Measurements from ENCODE around the gene NCAM2. TPM values are rescaled to one million over a fixed set of nuclear protein-coding genes. Genes with fewer than 3 reads are reported as not detected.

NCAM2 gene
- polyA plus RNA-seq, 3 donors = not detected

GRCh38 chr21:21436012-21436534, 437.9 kb downstream of the NCAM2 start:
- no peak for TF ChIP-seq CTCF (IDR thresholded peaks at IDR 0.05)
- WGBS (ENCODE audit: insufficient coverage) = no CpG with 5 or more reads among the region's 1 CpG

GRCh38 chr21:21439761-21440160, 441.6 kb downstream of the NCAM2 start:
- no peak overlapping the region for H3K4me3 Mint-ChIP-seq
- Histone ChIP-seq H3K4me3 (replicated peaks in 1 of 3; ENCODE audit: low read depth in 2 of 3, low read length in 3 of 3) (no peak overlapping the region), H2AFZ (ENCODE audit: insufficient read depth, low read depth, low read length, poor library complexity, severe bottlenecking) (no peak overlapping the region), H3K4me2 (replicated peaks; ENCODE audit: extremely low read depth, low read length, poor library complexity, severe bottlenecking) (no peak overlapping the region), H3K27me3 (ENCODE audit: control insufficient read depth in 2 of 2, insufficient read depth in 2 of 2, low read length in 2 of 2) (no peaks in the 10 kb centered on the region), H3K9me3 (replicated peaks in 1 of 2; ENCODE audit: control insufficient read depth in 1 of 2, insufficient read depth in 1 of 2, low read length in 2 of 2) (peaks cover 11 to 25% of the 10 kb centered on the region in 2 donors), H3K4me1 (ENCODE audit: control insufficient read depth in 1 of 2, insufficient read depth in 2 of 2, low read length in 2 of 2) (no peaks in the 10 kb centered on the region), H3K79me2 (ENCODE audit: insufficient read depth, low read length) (no peaks in the 10 kb centered on the region), H3K36me3 (replicated peaks in 1 of 2; ENCODE audit: control insufficient read depth in 1 of 2, insufficient read depth in 2 of 2, low read length in 2 of 2) (no peaks in the 10 kb centered on the region), H3K27ac (ENCODE audit: low read depth in 1 of 2, low read length in 2 of 2) (no peak overlapping the region), H3K9ac (ENCODE audit: insufficient read depth, low read length, poor library complexity, severe bottlenecking) (no peak overlapping the region), H4K20me1 (ENCODE audit: insufficient read depth, low read length) (no peaks in the 10 kb centered on the region)
- H3K4me1 Mint-ChIP-seq = no peaks in the 10 kb centered on the region
- intact Hi-C loops (cut with micrococcal nuclease) = no loop called here
- H3K27me3 Mint-ChIP-seq (ENCODE audit: low read depth in 3 of 3) = no peaks in the 10 kb centered on the region
- DNase-seq = no peak
- no CpG with 5 or more reads among the region's 3 CpGs for WGBS (ENCODE audit: insufficient coverage)
- H3K36me3 Mint-ChIP-seq = no peaks in the 10 kb centered on the region
- H3K27ac Mint-ChIP-seq = no peak overlapping the region
- TF ChIP-seq CTCF (IDR thresholded peaks at IDR 0.05) = no peak
- H3K9me3 Mint-ChIP-seq = peaks cover 2 to 12% (median 5%) of the 10 kb centered on the region in 7 donors

More at GRCh38 chr21:21436012-21436534, 437.9 kb downstream of the NCAM2 start:
- H3K36me3 Mint-ChIP-seq = no peaks in the 10 kb centered on the region
- H2AFZ ChIP-seq (ENCODE audit: insufficient read depth, low read depth, low read length, poor library complexity, severe bottlenecking) = no peak overlapping the region
- H3K4me2 ChIP-seq (replicated peaks; ENCODE audit: extremely low read depth, low read length, poor library complexity, severe bottlenecking) = no peak overlapping the region
- peaks cover 0 to 2% (median 0%) of the 10 kb centered on the region in 3 donors for H3K27me3 Mint-ChIP-seq (ENCODE audit: low read depth in 3 of 3)
- no peaks in the 10 kb centered on the region for H3K36me3 ChIP-seq (replicated peaks in 1 of 2; ENCODE audit: control insufficient read depth in 1 of 2, insufficient read depth in 2 of 2, low read length in 2 of 2)
- no peaks in the 10 kb centered on the region for H3K79me2 ChIP-seq (ENCODE audit: insufficient read depth, low read length)
- peaks cover 0 to 12% (median 2%) of the 10 kb centered on the region in 7 donors for H3K9me3 Mint-ChIP-seq
- H3K27ac ChIP-seq (ENCODE audit: low read depth in 1 of 2, low read length in 2 of 2) = no peak overlapping the region
- intact Hi-C loops (cut with micrococcal nuclease) = no loop called here
- H3K9ac ChIP-seq (ENCODE audit: insufficient read depth, low read length, poor library complexity, severe bottlenecking) = no peak overlapping the region
- DNase-seq = no peak
- no peaks in the 10 kb centered on the region for H3K4me1 ChIP-seq (ENCODE audit: control insufficient read depth in 1 of 2, insufficient read depth in 2 of 2, low read length in 2 of 2)
- H3K4me3 Mint-ChIP-seq = no peak overlapping the region
- peaks cover 11 to 20% of the 10 kb centered on the region in 2 donors for H3K9me3 ChIP-seq (replicated peaks in 1 of 2; ENCODE audit: control insufficient read depth in 1 of 2, insufficient read depth in 1 of 2, low read length in 2 of 2)
- H3K27me3 ChIP-seq (ENCODE audit: control insufficient read depth in 2 of 2, insufficient read depth in 2 of 2, low read length in 2 of 2) = no peaks in the 10 kb centered on the region
- no peaks in the 10 kb centered on the region for H3K4me1 Mint-ChIP-seq
- H3K27ac Mint-ChIP-seq = no peak overlapping the region
- H4K20me1 ChIP-seq (ENCODE audit: insufficient read depth, low read length) = no peaks in the 10 kb centered on the region
- H3K4me3 ChIP-seq (replicated peaks in 1 of 3; ENCODE audit: low read depth in 2 of 3, low read length in 3 of 3) = no peak overlapping the region

All from CD14-positive monocyte (primary cell).